Mesodermal cell (in vitro differentiated cells): ENCODE data around the gene PODXL2.

Source experiments
- H3K27ac ChIP-seq: 2 replicates; pipeline ENCODE4 v1.7.0; 2013; ENCODE audit warnings: mild to moderate bottlenecking, low read depth, low read length, moderate library complexity; ENCODE audit not compliant: severe bottlenecking
- H3K36me3 ChIP-seq: 2 replicates; pipeline ENCODE4 v1.7.1; 2013; ENCODE audit warnings: mild to moderate bottlenecking, low read length, moderate library complexity; ENCODE audit not compliant: control insufficient read depth, insufficient read depth
- H3K4me1 ChIP-seq: one replicate; pipeline ENCODE4 v1.7.1; 2013; ENCODE audit warnings: mild to moderate bottlenecking, low read length; ENCODE audit not compliant: insufficient read depth, control insufficient read depth, poor library complexity, severe bottlenecking
- H3K4me3 ChIP-seq: 2 replicates; pipeline ENCODE4 v1.7.0; 2013; ENCODE audit warnings: low read length, control low read depth, mild to moderate bottlenecking; ENCODE audit not compliant: insufficient read depth, poor library complexity, severe bottlenecking; ENCODE audit errors: extremely low read depth
- H3K9me3 ChIP-seq: 2 replicates; pipeline ENCODE4 v1.7.1; 2013; ENCODE audit warnings: mild to moderate bottlenecking, low read length, moderate library complexity; ENCODE audit not compliant: control insufficient read depth
- WGBS, 2 experiments: methylation state at CpG; one replicate each; pipeline ENCODE4 v1.1.5; 2013; ENCODE audit warnings: missing lambda C conversion rate in 2 of 2; ENCODE audit not compliant: insufficient coverage in 2 of 2; 5-methylcytosine and 5-hydroxymethylcytosine counted together

PODXL2 gene

GRCh38 chr3:127720161-127720823 lies 91.3 kb downstream of the PODXL2 start:
- 85 to 94% methylated on average over 14 to 15 of the region's 15 CpGs for WGBS, 2 experiments
- Histone ChIP-seq H3K4me3 (no peak overlapping the region), H3K27ac (no peak overlapping the region), H3K9me3 (no peaks in the 10 kb centered on the region), H3K36me3 (no peaks in the 10 kb centered on the region), H3K4me1 (no peaks in the 10 kb centered on the region)

- no peaks in the 10 kb centered on the region for H3K36me3 ChIP-seq
- no peak overlapping the region for H3K27ac ChIP-seq
- no peak overlapping the region for H3K4me3 ChIP-seq
- 95 to 97% methylated on average over 13 of the region's 17 CpGs for WGBS, 2 experiments
- no peaks in the 10 kb centered on the region for H3K9me3 ChIP-seq
- no peaks in the 10 kb centered on the region for H3K4me1 ChIP-seq
Observed at GRCh38 chr3:127720985-127721935, 92.3 kb downstream of the PODXL2 start.

GRCh38 chr3:127722091-127722784 lies 93.3 kb downstream of the PODXL2 start:
- H3K4me3 ChIP-seq, result no peak overlapping the region
- no peaks in the 10 kb centered on the region for H3K4me1 ChIP-seq
- no peaks in the 10 kb centered on the region for H3K36me3 ChIP-seq
- WGBS, 2 experiments, result 77 to 79% methylated on average over 9 to 12 of the region's 13 CpGs
- H3K27ac ChIP-seq, result no peak overlapping the region
- no peaks in the 10 kb centered on the region for H3K9me3 ChIP-seq
